ENCODE measurements around the gene ADGRV1. TPM values are rescaled to one million over a fixed set of nuclear protein-coding genes. Genes with fewer than 3 reads are reported as not detected.

Gene ADGRV1
- polyA plus RNA-seq, 2 donors: 0.82 to 1.6 TPM

- no peaks in the 10 kb centered on the region for H3K27me3 ChIP-seq (ENCODE audit: control insufficient read depth in 1 of 2, insufficient read depth in 2 of 2, low read length in 2 of 2)
- H3K4me3 ChIP-seq (ENCODE audit: low read depth in 1 of 2, low read length in 2 of 2): no peak overlapping the region
- no peak overlapping the region for H3K27ac ChIP-seq (ENCODE audit: low read depth in 2 of 2, low read length in 1 of 2)
- H3K4me1 ChIP-seq (ENCODE audit: control insufficient read depth in 2 of 2, insufficient read depth in 2 of 2, low read length in 1 of 2): no peaks in the 10 kb centered on the region
- H3K36me3 ChIP-seq (ENCODE audit: control insufficient read depth in 2 of 2, insufficient read depth in 2 of 2, low read length in 1 of 2): no peaks in the 10 kb centered on the region
- H3K9me3 ChIP-seq (ENCODE audit: control insufficient read depth in 2 of 2, insufficient read depth in 1 of 2, low read depth in 1 of 2, low read length in 1 of 2): no peaks in the 10 kb centered on the region
- WGBS, 2 donors: 70 to 77% methylated on average over 1 of the region's 1 CpG
Measured at GRCh38 chr5:91168859-91169258, 610.3 kb downstream of the ADGRV1 start.

GRCh38 chr5:91170266-91170665 is 611.7 kb downstream of the ADGRV1 start:
- no peak overlapping the region for H3K4me3 ChIP-seq (ENCODE audit: low read depth in 1 of 2, low read length in 2 of 2)

GRCh38 chr5:91171322-91171721 is 612.7 kb downstream of the ADGRV1 start:
- no peaks in the 10 kb centered on the region for H3K27me3 ChIP-seq (ENCODE audit: control insufficient read depth in 1 of 2, insufficient read depth in 2 of 2, low read length in 2 of 2)
- no peaks in the 10 kb centered on the region for H3K9me3 ChIP-seq (ENCODE audit: control insufficient read depth in 2 of 2, insufficient read depth in 1 of 2, low read depth in 1 of 2, low read length in 1 of 2)
- H3K27ac ChIP-seq (ENCODE audit: low read depth in 2 of 2, low read length in 1 of 2): peak overlapping the region in 1 of 2 donors; percentile 22
- no peak overlapping the region for H3K4me3 ChIP-seq (ENCODE audit: low read depth in 1 of 2, low read length in 2 of 2)
- no peaks in the 10 kb centered on the region for H3K4me1 ChIP-seq (ENCODE audit: control insufficient read depth in 2 of 2, insufficient read depth in 2 of 2, low read length in 1 of 2)
- 76 to 79% methylated on average over 2 of the region's 2 CpGs for WGBS, 2 donors
- H3K36me3 ChIP-seq (ENCODE audit: control insufficient read depth in 2 of 2, insufficient read depth in 2 of 2, low read length in 1 of 2): no peaks in the 10 kb centered on the region

More at GRCh38 chr5:91170266-91170665, 611.7 kb downstream of the ADGRV1 start:
- no peaks in the 10 kb centered on the region for H3K36me3 ChIP-seq (ENCODE audit: control insufficient read depth in 2 of 2, insufficient read depth in 2 of 2, low read length in 1 of 2)
- 0% methylated on average over 1 of the region's 1 CpG for WGBS, 2 donors
- no peaks in the 10 kb centered on the region for H3K27me3 ChIP-seq (ENCODE audit: control insufficient read depth in 1 of 2, insufficient read depth in 2 of 2, low read length in 2 of 2)
- H3K4me1 ChIP-seq (ENCODE audit: control insufficient read depth in 2 of 2, insufficient read depth in 2 of 2, low read length in 1 of 2): no peaks in the 10 kb centered on the region
- H3K27ac ChIP-seq (ENCODE audit: low read depth in 2 of 2, low read length in 1 of 2): peak overlapping the region in 1 of 2 donors; percentile 42
- H3K9me3 ChIP-seq (ENCODE audit: control insufficient read depth in 2 of 2, insufficient read depth in 1 of 2, low read depth in 1 of 2, low read length in 1 of 2): no peaks in the 10 kb centered on the region

- no peak overlapping the region for H3K4me3 ChIP-seq (ENCODE audit: low read depth in 1 of 2, low read length in 2 of 2)
Measured at GRCh38 chr5:91174396-91174795, 615.8 kb downstream of the ADGRV1 start.

GRCh38 chr5:91175708-91176107 is 617.1 kb downstream of the ADGRV1 start:
- Histone ChIP-seq H3K36me3 (ENCODE audit: control insufficient read depth in 2 of 2, insufficient read depth in 2 of 2, low read length in 1 of 2) (no peaks in the 10 kb centered on the region), H3K27ac (ENCODE audit: low read depth in 2 of 2, low read length in 1 of 2) (no peak overlapping the region)
- 52 to 73% methylated on average over 3 of the region's 3 CpGs for WGBS, 2 donors

More at GRCh38 chr5:91174396-91174795, 615.8 kb downstream of the ADGRV1 start:
- H3K4me1 ChIP-seq (ENCODE audit: control insufficient read depth in 2 of 2, insufficient read depth in 2 of 2, low read length in 1 of 2): no peaks in the 10 kb centered on the region
- no peaks in the 10 kb centered on the region for H3K36me3 ChIP-seq (ENCODE audit: control insufficient read depth in 2 of 2, insufficient read depth in 2 of 2, low read length in 1 of 2)
- no peaks in the 10 kb centered on the region for H3K27me3 ChIP-seq (ENCODE audit: control insufficient read depth in 1 of 2, insufficient read depth in 2 of 2, low read length in 2 of 2)
- H3K27ac ChIP-seq (ENCODE audit: low read depth in 2 of 2, low read length in 1 of 2): no peak overlapping the region
- no peaks in the 10 kb centered on the region for H3K9me3 ChIP-seq (ENCODE audit: control insufficient read depth in 2 of 2, insufficient read depth in 1 of 2, low read depth in 1 of 2, low read length in 1 of 2)

GRCh38 chr5:91176288-91177016 is 617.9 kb downstream of the ADGRV1 start:
- H3K4me3 ChIP-seq (ENCODE audit: low read depth in 1 of 2, low read length in 2 of 2): no peak overlapping the region
- H3K27ac ChIP-seq (ENCODE audit: low read depth in 2 of 2, low read length in 1 of 2): no peak overlapping the region
- H3K36me3 ChIP-seq (ENCODE audit: control insufficient read depth in 2 of 2, insufficient read depth in 2 of 2, low read length in 1 of 2): no peaks in the 10 kb centered on the region
- no peaks in the 10 kb centered on the region for H3K4me1 ChIP-seq (ENCODE audit: control insufficient read depth in 2 of 2, insufficient read depth in 2 of 2, low read length in 1 of 2)
- no peaks in the 10 kb centered on the region for H3K9me3 ChIP-seq (ENCODE audit: control insufficient read depth in 2 of 2, insufficient read depth in 1 of 2, low read depth in 1 of 2, low read length in 1 of 2)
- WGBS, 2 donors: 59 to 64% methylated on average over 6 of the region's 6 CpGs
- H3K27me3 ChIP-seq (ENCODE audit: control insufficient read depth in 1 of 2, insufficient read depth in 2 of 2, low read length in 2 of 2): no peaks in the 10 kb centered on the region

More at GRCh38 chr5:91175708-91176107, 617.1 kb downstream of the ADGRV1 start:
- no peaks in the 10 kb centered on the region for H3K4me1 ChIP-seq (ENCODE audit: control insufficient read depth in 2 of 2, insufficient read depth in 2 of 2, low read length in 1 of 2)
- H3K27me3 ChIP-seq (ENCODE audit: control insufficient read depth in 1 of 2, insufficient read depth in 2 of 2, low read length in 2 of 2): no peaks in the 10 kb centered on the region
- no peak overlapping the region for H3K4me3 ChIP-seq (ENCODE audit: low read depth in 1 of 2, low read length in 2 of 2)
- no peaks in the 10 kb centered on the region for H3K9me3 ChIP-seq (ENCODE audit: control insufficient read depth in 2 of 2, insufficient read depth in 1 of 2, low read depth in 1 of 2, low read length in 1 of 2)

GRCh38 chr5:91177085-91177484 is 618.5 kb downstream of the ADGRV1 start:
- H3K4me3 ChIP-seq (ENCODE audit: low read depth in 1 of 2, low read length in 2 of 2): no peak overlapping the region
- no peaks in the 10 kb centered on the region for H3K9me3 ChIP-seq (ENCODE audit: control insufficient read depth in 2 of 2, insufficient read depth in 1 of 2, low read depth in 1 of 2, low read length in 1 of 2)
- 87 to 88% methylated on average over 5 of the region's 5 CpGs for WGBS, 2 donors
- H3K27ac ChIP-seq (ENCODE audit: low read depth in 2 of 2, low read length in 1 of 2): no peak overlapping the region
- H3K4me1 ChIP-seq (ENCODE audit: control insufficient read depth in 2 of 2, insufficient read depth in 2 of 2, low read length in 1 of 2): no peaks in the 10 kb centered on the region
- H3K27me3 ChIP-seq (ENCODE audit: control insufficient read depth in 1 of 2, insufficient read depth in 2 of 2, low read length in 2 of 2): no peaks in the 10 kb centered on the region
- H3K36me3 ChIP-seq (ENCODE audit: control insufficient read depth in 2 of 2, insufficient read depth in 2 of 2, low read length in 1 of 2): no peaks in the 10 kb centered on the region

GRCh38 chr5:91177639-91178038 is 619.0 kb downstream of the ADGRV1 start:
- Histone ChIP-seq H3K36me3 (ENCODE audit: control insufficient read depth in 2 of 2, insufficient read depth in 2 of 2, low read length in 1 of 2) (no peaks in the 10 kb centered on the region), H3K9me3 (ENCODE audit: control insufficient read depth in 2 of 2, insufficient read depth in 1 of 2, low read depth in 1 of 2, low read length in 1 of 2) (no peaks in the 10 kb centered on the region), H3K4me3 (ENCODE audit: low read depth in 1 of 2, low read length in 2 of 2) (no peak overlapping the region), H3K27ac (ENCODE audit: low read depth in 2 of 2, low read length in 1 of 2) (no peak overlapping the region), H3K4me1 (ENCODE audit: control insufficient read depth in 2 of 2, insufficient read depth in 2 of 2, low read length in 1 of 2) (no peaks in the 10 kb centered on the region), H3K27me3 (ENCODE audit: control insufficient read depth in 1 of 2, insufficient read depth in 2 of 2, low read length in 2 of 2) (no peaks in the 10 kb centered on the region)
- WGBS, 2 donors: 75 to 82% methylated on average over 3 of the region's 3 CpGs

- no peaks in the 10 kb centered on the region for H3K4me1 ChIP-seq (ENCODE audit: control insufficient read depth in 2 of 2, insufficient read depth in 2 of 2, low read length in 1 of 2)
- H3K27ac ChIP-seq (ENCODE audit: low read depth in 2 of 2, low read length in 1 of 2): no peak overlapping the region
- no peaks in the 10 kb centered on the region for H3K27me3 ChIP-seq (ENCODE audit: control insufficient read depth in 1 of 2, insufficient read depth in 2 of 2, low read length in 2 of 2)
- WGBS, 2 donors: 52 to 64% methylated on average over 2 of the region's 2 CpGs
- H3K4me3 ChIP-seq (ENCODE audit: low read depth in 1 of 2, low read length in 2 of 2): no peak overlapping the region
- no peaks in the 10 kb centered on the region for H3K9me3 ChIP-seq (ENCODE audit: control insufficient read depth in 2 of 2, insufficient read depth in 1 of 2, low read depth in 1 of 2, low read length in 1 of 2)
- no peaks in the 10 kb centered on the region for H3K36me3 ChIP-seq (ENCODE audit: control insufficient read depth in 2 of 2, insufficient read depth in 2 of 2, low read length in 1 of 2)
Measured at GRCh38 chr5:91178461-91178860, 619.9 kb downstream of the ADGRV1 start.

GRCh38 chr5:91179018-91179417 is 620.4 kb downstream of the ADGRV1 start:
- Histone ChIP-seq H3K4me1 (ENCODE audit: control insufficient read depth in 2 of 2, insufficient read depth in 2 of 2, low read length in 1 of 2) (no peaks in the 10 kb centered on the region), H3K36me3 (ENCODE audit: control insufficient read depth in 2 of 2, insufficient read depth in 2 of 2, low read length in 1 of 2) (no peaks in the 10 kb centered on the region), H3K4me3 (ENCODE audit: low read depth in 1 of 2, low read length in 2 of 2) (no peak overlapping the region), H3K27ac (ENCODE audit: low read depth in 2 of 2, low read length in 1 of 2) (no peak overlapping the region), H3K9me3 (ENCODE audit: control insufficient read depth in 2 of 2, insufficient read depth in 1 of 2, low read depth in 1 of 2, low read length in 1 of 2) (no peaks in the 10 kb centered on the region), H3K27me3 (ENCODE audit: control insufficient read depth in 1 of 2, insufficient read depth in 2 of 2, low read length in 2 of 2) (no peaks in the 10 kb centered on the region)
- WGBS, 2 donors: 86 to 89% methylated on average over 1 of the region's 1 CpG

Data from esophagus (tissue), 2 donors.